ENCODE measurements around the gene NPC2. TPM values are rescaled to one million over a fixed set of nuclear protein-coding genes. Genes with fewer than 3 reads are reported as not detected.

The NPC2 gene
- total and polyA plus RNA-seq, 2 donors: 99.8 to 288 TPM

- DNase-seq (ENCODE audit: extremely low spot score): no peak
- no peak overlapping the region for H3K4me3 ChIP-seq (ENCODE audit: low read depth, low read length)
- no peaks in the 10 kb centered on the region for H3K36me3 ChIP-seq (ENCODE audit: insufficient read depth)
- H3K27ac ChIP-seq (ENCODE audit: low read depth): no peak overlapping the region
- WGBS: 80% methylated on average over 10 of the region's 10 CpGs
- no peaks in the 10 kb centered on the region for H3K4me1 ChIP-seq (ENCODE audit: insufficient read depth)
These were observed 34.7 kb upstream of the NPC2 start for GRCh38 chr14:74527736-74528280.

- 83% methylated on average over 10 of the region's 10 CpGs for WGBS
- Histone ChIP-seq H3K27ac (ENCODE audit: low read depth) (no peak overlapping the region), H3K4me3 (ENCODE audit: low read depth, low read length) (no peak overlapping the region), H3K36me3 (ENCODE audit: insufficient read depth) (no peaks in the 10 kb centered on the region), H3K4me1 (ENCODE audit: insufficient read depth) (no peaks in the 10 kb centered on the region)
- no peak for DNase-seq (ENCODE audit: extremely low spot score)
These were observed 33.9 kb upstream of the NPC2 start for GRCh38 chr14:74526854-74527585.

GRCh38 chr14:74525361-74525851 lies 32.3 kb upstream of the NPC2 start:
- WGBS: 61% methylated on average over 4 of the region's 4 CpGs
- no peaks in the 10 kb centered on the region for H3K4me1 ChIP-seq (ENCODE audit: insufficient read depth)
- DNase-seq (ENCODE audit: extremely low spot score): no peak
- H3K4me3 ChIP-seq (ENCODE audit: low read depth, low read length): no peak overlapping the region
- H3K36me3 ChIP-seq (ENCODE audit: insufficient read depth): no peaks in the 10 kb centered on the region
- no peak overlapping the region for H3K27ac ChIP-seq (ENCODE audit: low read depth)

- no peak for DNase-seq (ENCODE audit: extremely low spot score)
- Histone ChIP-seq H3K27ac (ENCODE audit: low read depth) (no peak overlapping the region), H3K36me3 (ENCODE audit: insufficient read depth) (no peaks in the 10 kb centered on the region), H3K4me3 (ENCODE audit: low read depth, low read length) (no peak overlapping the region), H3K4me1 (ENCODE audit: insufficient read depth) (no peaks in the 10 kb centered on the region)
These were observed 31.7 kb upstream of the NPC2 start for GRCh38 chr14:74524812-74525135.

GRCh38 chr14:74524076-74524811 lies 31.1 kb upstream of the NPC2 start:
- no peak for DNase-seq (ENCODE audit: extremely low spot score)
- Histone ChIP-seq H3K27ac (ENCODE audit: low read depth) (no peak overlapping the region), H3K4me1 (ENCODE audit: insufficient read depth) (no peaks in the 10 kb centered on the region), H3K36me3 (ENCODE audit: insufficient read depth) (no peaks in the 10 kb centered on the region), H3K4me3 (ENCODE audit: low read depth, low read length) (no peak overlapping the region)
- WGBS: 80% methylated on average over 14 of the region's 14 CpGs

- H3K36me3 ChIP-seq (ENCODE audit: insufficient read depth): no peaks in the 10 kb centered on the region
These were observed 29.6 kb upstream of the NPC2 start for GRCh38 chr14:74522740-74523139.

GRCh38 chr14:74521756-74522155 lies 28.7 kb upstream of the NPC2 start:
- 85% methylated on average over 10 of the region's 10 CpGs for WGBS
- no peaks in the 10 kb centered on the region for H3K36me3 ChIP-seq (ENCODE audit: insufficient read depth)
- H3K27ac ChIP-seq (ENCODE audit: low read depth): no peak overlapping the region
- no peak for DNase-seq (ENCODE audit: extremely low spot score)
- H3K4me1 ChIP-seq (ENCODE audit: insufficient read depth): no peaks in the 10 kb centered on the region
- H3K4me3 ChIP-seq (ENCODE audit: low read depth, low read length): no peak overlapping the region

More at GRCh38 chr14:74522740-74523139, 29.6 kb upstream of the NPC2 start:
- Histone ChIP-seq H3K4me3 (ENCODE audit: low read depth, low read length) (no peak overlapping the region), H3K4me1 (ENCODE audit: insufficient read depth) (no peaks in the 10 kb centered on the region), H3K27ac (ENCODE audit: low read depth) (no peak overlapping the region)
- no peak for DNase-seq (ENCODE audit: extremely low spot score)
- 95% methylated on average over 7 of the region's 7 CpGs for WGBS

- DNase-seq (ENCODE audit: extremely low spot score): no peak
- Histone ChIP-seq H3K27ac (ENCODE audit: low read depth) (no peak overlapping the region), H3K4me3 (ENCODE audit: low read depth, low read length) (no peak overlapping the region), H3K4me1 (ENCODE audit: insufficient read depth) (no peaks in the 10 kb centered on the region), H3K36me3 (ENCODE audit: insufficient read depth) (no peaks in the 10 kb centered on the region)
- WGBS: 84% methylated on average over 6 of the region's 6 CpGs
These were observed 26.4 kb upstream of the NPC2 start for GRCh38 chr14:74519316-74520074.

GRCh38 chr14:74518221-74518620 lies 25.1 kb upstream of the NPC2 start:
- no peaks in the 10 kb centered on the region for H3K36me3 ChIP-seq (ENCODE audit: insufficient read depth)
- no peak for DNase-seq (ENCODE audit: extremely low spot score)
- no peaks in the 10 kb centered on the region for H3K4me1 ChIP-seq (ENCODE audit: insufficient read depth)
- H3K27ac ChIP-seq (ENCODE audit: low read depth): no peak overlapping the region
- WGBS: 79% methylated on average over 6 of the region's 6 CpGs
- H3K4me3 ChIP-seq (ENCODE audit: low read depth, low read length): no peak overlapping the region

GRCh38 chr14:74517731-74518130 lies 24.6 kb upstream of the NPC2 start:
- WGBS: 85% methylated on average over 4 of the region's 4 CpGs
- Histone ChIP-seq H3K27ac (ENCODE audit: low read depth) (no peak overlapping the region), H3K4me3 (ENCODE audit: low read depth, low read length) (no peak overlapping the region), H3K4me1 (ENCODE audit: insufficient read depth) (no peaks in the 10 kb centered on the region), H3K36me3 (ENCODE audit: insufficient read depth) (no peaks in the 10 kb centered on the region)
- no peak for DNase-seq (ENCODE audit: extremely low spot score)

- no peaks in the 10 kb centered on the region for H3K4me1 ChIP-seq (ENCODE audit: insufficient read depth)
- no peak overlapping the region for H3K4me3 ChIP-seq (ENCODE audit: low read depth, low read length)
- H3K36me3 ChIP-seq (ENCODE audit: insufficient read depth): no peaks in the 10 kb centered on the region
- no peak overlapping the region for H3K27ac ChIP-seq (ENCODE audit: low read depth)
- 89% methylated on average over 12 of the region's 12 CpGs for WGBS
- no peak for DNase-seq (ENCODE audit: extremely low spot score)
These were observed 23.5 kb upstream of the NPC2 start for GRCh38 chr14:74516451-74517160.

- H3K27ac ChIP-seq (ENCODE audit: low read depth): no peak overlapping the region
- no peak for DNase-seq (ENCODE audit: extremely low spot score)
- H3K36me3 ChIP-seq (ENCODE audit: insufficient read depth): no peaks in the 10 kb centered on the region
- H3K4me3 ChIP-seq (ENCODE audit: low read depth, low read length): no peak overlapping the region
- 86% methylated on average over 8 of the region's 8 CpGs for WGBS
- H3K4me1 ChIP-seq (ENCODE audit: insufficient read depth): no peaks in the 10 kb centered on the region
These were observed 22.8 kb upstream of the NPC2 start for GRCh38 chr14:74515891-74516412.

GRCh38 chr14:74514471-74514941 lies 21.4 kb upstream of the NPC2 start:
- Histone ChIP-seq H3K36me3 (ENCODE audit: insufficient read depth) (no peaks in the 10 kb centered on the region), H3K4me1 (ENCODE audit: insufficient read depth) (no peaks in the 10 kb centered on the region), H3K4me3 (ENCODE audit: low read depth, low read length) (no peak overlapping the region), H3K27ac (ENCODE audit: low read depth) (no peak overlapping the region)
- WGBS: 61% methylated on average over 13 of the region's 13 CpGs
- no peak for DNase-seq (ENCODE audit: extremely low spot score)

Measured in urinary bladder (tissue), 4 donors.